Adrenal gland (tissue), 12 donors: ENCODE results near the gene RCCD1. TPM values are rescaled to one million over a fixed set of nuclear protein-coding genes. Genes with fewer than 3 reads are reported as not detected.

Experiments used
- DNase-seq, 7 donors: peaks; one replicate each; pipeline ENCODE4 v3.0.0-alpha.2; 2019 to 2020
- H3K27ac ChIP-seq, 5 donors: fragments of 200-600 bp; sonication (generic) in 4 of 5; 1 replicate in 3 of 5; 2 replicates in 2 of 5; pipeline versions ENCODE4 v1.5.1 to v1.8.0; 2016 to 2020; ENCODE audit warnings: mild to moderate bottlenecking in 1 of 5
- H3K27me3 ChIP-seq: fragments of 200-600 bp; 2 replicates; pipeline ENCODE4 v1.8.0; 2021
- H3K36me3 ChIP-seq, 2 donors: fragments of 200-600 bp; replicated peaks in 1 of 2; 1 replicate in 1 of 2; 2 replicates in 1 of 2; pipeline versions ENCODE4 v1.5.1 to v1.8.0; 2018 to 2022
- H3K4me1 ChIP-seq, 2 donors: fragments of 200-600 bp; replicated peaks in 1 of 2; 1 replicate in 1 of 2; 2 replicates in 1 of 2; pipeline versions ENCODE4 v1.5.1 to v1.8.0; 2018 to 2021
- H3K4me3 ChIP-seq, 4 donors: fragments of 200-600 bp; sonication (generic) in 3 of 4; one replicate each; pipeline ENCODE4 v1.5.1; 2016 to 2018
- H3K9me3 ChIP-seq, 3 donors: fragments of 200-600 bp; sonication (generic) in 1 of 3; replicated peaks in 1 of 3; 1 replicate in 2 of 3; 2 replicates in 1 of 3; pipeline versions ENCODE4 v1.5.1 to v1.8.0; 2016 to 2021
- CTCF ChIP-seq, 6 experiments: fragments of 450-650 bp in 4 of 6; fragments of 200-600 bp in 2 of 6; sonication (generic) in 1 of 6; IDR thresholded peaks; 1 replicate in 5 of 6; 2 replicates in 1 of 6; pipeline versions ENCODE4 v1.5.1 to v1.8.0; 2016 to 2021; ENCODE audit warnings: antibody characterized with exemption in 6 of 6, mild to moderate bottlenecking in 2 of 6, moderate library complexity in 1 of 6
- POLR2A ChIP-seq, 2 donors: fragments of 450-650 bp; IDR thresholded peaks; one replicate each; pipeline ENCODE4 v1.6.1; 2017; ENCODE audit warnings: antibody characterized with exemption in 2 of 2, mild to moderate bottlenecking in 2 of 2, moderate library complexity in 1 of 2
- WGBS, 4 donors: extraction: QIAGEN DNeasy Blood & Tissue Kit in 2 of 4; methylation state at CpG; one replicate each; pipeline versions ENCODE4 v1.1.5 to v1.1.7; 2013 to 2017; 5-methylcytosine and 5-hydroxymethylcytosine counted together
- intact Hi-C, 2 donors: fragments of 100-400 bp; cut with DNase I; formaldehyde crosslinking; loops; one replicate each; pipeline versions ENCODE4 v1.14.1 to v1.15.0; 2022 to 2023
- polyA plus RNA-seq, 3 donors: library from polyadenylated mRNA; stranded (reverse); fragments of 200-250 nt in 2 of 3; fragments of 350-450 nt in 1 of 3; fragmentation: Illumina TruSeq in 1 of 3; extraction: RNeasy Lipid Tissue Mini Kit (QIAGEN cat#74804) in 1 of 3; gene quantifications; one replicate each; pipeline ENCODE4 v1.2.3, GENCODE V29; 2013 to 2014
- total RNA-seq, 9 donors: library from RNA; depleted of rRNA in 4 of 9; stranded (reverse); fragments of >200 nt in 4 of 9; fragments of 120-200 nt in 1 of 9; fragmentation: NEBNext Ultra II Directional in 1 of 9; extraction: Animal tissue kit (Norgen Biotek cat#: 25700) in 1 of 9; gene quantifications; one replicate each; pipeline versions ENCODE4 v1.1.0 to v1.2.4, GENCODE V29; 2013 to 2023
- donor health status: healthy with polysubstance abuse.
- donor health status: Bipolar disorder and iron deficiency.
- donor health status: DM: yes; HTN: yes; CAD: no.
- donor health status: DM: no; HTN: no; CAD: no.
- donor health status: DM: no; HTN: no; CAD: no.
- donor health status: DM: yes; HTN: yes; CAD: no.

Gene RCCD1
- total and polyA plus RNA-seq, 12 donors, result 7.7 to 38.7 (median 17.6) TPM

- Histone ChIP-seq H3K9me3 (no peaks in the 10 kb centered on the region), H3K4me3 (no peak overlapping the region), H3K36me3 (no peaks in the 10 kb centered on the region), H3K27me3 (no peaks in the 10 kb centered on the region), H3K27ac (no peak overlapping the region), H3K4me1 (peaks cover 0 to 8% of the 10 kb centered on the region in 2 donors)
- intact Hi-C loops, result no loop called here
- WGBS, 4 donors, result 73 to 93% (median 83%) methylated on average over 6 to 7 of the region's 7 CpGs
- DNase-seq, result no peak
- no peak for TF ChIP-seq CTCF (IDR thresholded peaks at IDR 0.05)
- no peak for TF ChIP-seq POLR2A (IDR thresholded peaks at IDR 0.05)
Observed at GRCh38 chr15:90989040-90989768, 34.5 kb downstream of the RCCD1 start.

- TF ChIP-seq CTCF (IDR thresholded peaks at IDR 0.05) (no peak), POLR2A (IDR thresholded peaks at IDR 0.05) (no peak)
- WGBS, 4 donors, result 96 to 100% (median 97%) methylated on average over 4 of the region's 4 CpGs
Observed at GRCh38 chr15:90990446-90990845, 35.8 kb downstream of the RCCD1 start.

GRCh38 chr15:90991587-90992285 lies 37.1 kb downstream of the RCCD1 start:
- no peak for TF ChIP-seq CTCF (IDR thresholded peaks at IDR 0.05)
- TF ChIP-seq POLR2A (IDR thresholded peaks at IDR 0.05), result no peak
- Histone ChIP-seq H3K27ac (no peak overlapping the region), H3K36me3 (no peaks in the 10 kb centered on the region), H3K4me1 (peaks cover 0 to 15% of the 10 kb centered on the region in 2 donors), H3K27me3 (no peaks in the 10 kb centered on the region), H3K4me3 (no peak overlapping the region), H3K9me3 (no peaks in the 10 kb centered on the region)
- intact Hi-C loops, result no loop called here
- WGBS, 4 donors, result 92 to 95% (median 93%) methylated on average over 6 of the region's 6 CpGs
- no peak for DNase-seq

More at GRCh38 chr15:90990446-90990845, 35.8 kb downstream of the RCCD1 start:
- no peaks in the 10 kb centered on the region for H3K27me3 ChIP-seq
- no peak overlapping the region for H3K4me3 ChIP-seq
- DNase-seq, result no peak
- no peaks in the 10 kb centered on the region for H3K36me3 ChIP-seq
- H3K9me3 ChIP-seq, result no peaks in the 10 kb centered on the region
- H3K27ac ChIP-seq, result no peak overlapping the region
- intact Hi-C loops, result no loop called here
- H3K4me1 ChIP-seq, result peaks cover 0 to 15% of the 10 kb centered on the region in 2 donors

GRCh38 chr15:90994059-90994416 lies 39.4 kb downstream of the RCCD1 start:
- WGBS, 4 donors, result 0% methylated on average over 12 to 49 of the region's 50 CpGs; no CpG with 5 or more reads in 1 of the 4 donors
- intact Hi-C loops, result no loop called here
- Histone ChIP-seq H3K27me3 (no peaks in the 10 kb centered on the region), H3K4me1 (peaks cover 0 to 15% of the 10 kb centered on the region in 2 donors), H3K27ac (peak overlapping the region in 4 of 5 donors; percentile 43 to 89 (median 86)), H3K9me3 (no peaks in the 10 kb centered on the region), H3K4me3 (peak overlapping the region; percentile 59 to 87 (median 81)), H3K36me3 (peaks cover 0 to 10% of the 10 kb centered on the region in 2 donors)
- TF ChIP-seq CTCF (IDR thresholded peaks at IDR 0.05), result no peak
- TF ChIP-seq POLR2A (IDR thresholded peaks at IDR 0.05), result no peak
- DNase-seq, result peak in 5 of 7 donors; percentile 13 to 45 (median 20)
